Activated CD8-positive, alpha-beta memory T cell treated with anti-CD3 and anti-CD28 coated beads, Interleukin-2, amount 50 U/mL, for 48 hours (primary cell): ENCODE measurements around the gene MEGF11.
"Not testable (repeated sequence)": the region's sequence is repeated elsewhere in the genome, so short reads cannot be mapped to it uniquely, and the experiment has no call there.

Experiments
- DNase-seq: peaks from one replicate; pipeline ENCODE4 v3.0.0-alpha.2; 2020

The MEGF11 gene

GRCh38 chr15:65906396-65906795, 347.2 kb downstream of the MEGF11 start:
- DNase-seq: no peak

DNA sequence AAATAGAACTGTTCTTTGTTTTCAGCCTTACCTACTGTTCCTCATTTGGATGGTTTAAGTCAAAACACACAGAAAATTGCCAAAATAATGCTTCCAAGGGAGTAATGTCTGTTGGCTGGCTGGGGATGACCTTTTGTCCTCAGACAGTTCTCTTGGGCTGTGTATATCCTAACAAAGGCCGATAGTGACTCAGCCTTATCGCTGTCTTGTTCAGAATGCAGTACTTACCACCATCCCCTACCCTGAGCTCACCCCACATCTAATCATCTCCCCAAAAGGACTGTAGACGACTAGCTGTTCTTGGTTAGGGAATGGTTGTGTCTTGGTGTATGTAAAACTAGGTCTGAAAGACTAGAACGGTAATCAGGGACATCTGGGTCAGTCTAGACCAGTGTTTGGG, 349.2 kb downstream of the MEGF11 start:
- no peak for DNase-seq

GRCh38 chr15:65903296-65904073, 350.1 kb downstream of the MEGF11 start:
- DNase-seq: no peak

DNA sequence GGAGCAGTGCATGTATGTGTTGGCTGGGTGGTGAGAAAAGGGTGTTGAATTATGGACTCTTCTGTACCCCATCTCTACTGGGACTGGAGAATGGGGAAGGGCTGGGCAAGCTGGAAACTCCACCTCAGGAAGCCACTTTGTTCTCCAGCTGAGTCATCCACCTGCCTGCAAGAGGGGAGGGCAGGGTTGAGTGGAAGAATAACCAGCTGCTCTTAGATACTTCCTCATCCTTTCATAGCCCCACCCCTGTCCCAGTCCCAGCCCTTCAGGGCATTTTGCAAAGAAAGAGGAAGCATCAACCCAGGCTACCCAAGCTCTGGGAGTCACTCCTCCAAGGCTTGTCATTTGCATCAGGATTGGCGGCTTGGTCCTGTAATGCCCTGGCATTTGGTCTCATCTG, 351.2 kb downstream of the MEGF11 start:
- DNase-seq: no peak

- DNase-seq: no peak
Measured at GRCh38 chr15:65901836-65902235, 351.7 kb downstream of the MEGF11 start.

DNA sequence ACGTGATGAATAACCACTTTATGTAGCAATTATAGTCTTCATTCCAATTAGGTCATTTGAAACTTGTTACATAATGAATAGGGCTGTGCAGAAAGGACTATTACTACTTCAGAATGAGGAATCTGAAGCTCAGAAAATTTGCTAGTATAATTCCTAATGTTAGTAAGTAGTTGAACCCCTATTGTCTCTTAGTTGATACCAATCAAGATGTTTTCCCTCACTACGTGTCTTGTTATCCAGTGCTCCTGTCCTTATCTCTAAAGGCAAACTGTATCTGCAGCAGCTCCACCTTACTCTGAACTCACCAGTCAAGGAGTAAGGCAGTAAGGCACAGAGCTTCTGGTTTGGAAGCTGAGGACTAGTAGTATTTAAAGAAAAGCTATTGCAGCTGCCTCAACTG, 352.2 kb downstream of the MEGF11 start:
- no peak for DNase-seq

GRCh38 chr15:65900488-65900887, 353.1 kb downstream of the MEGF11 start:
- no peak for DNase-seq

GRCh38 chr15:65896236-65896635, 357.3 kb downstream of the MEGF11 start:
- DNase-seq: no peak

GRCh38 chr15:65893060-65893459, 360.5 kb downstream of the MEGF11 start:
- no peak for DNase-seq

- DNase-seq: no peak
Measured at GRCh38 chr15:65888981-65889380, 364.6 kb downstream of the MEGF11 start.

- DNase-seq: no peak
Measured at GRCh38 chr15:65887565-65887964, 366.0 kb downstream of the MEGF11 start.

DNA sequence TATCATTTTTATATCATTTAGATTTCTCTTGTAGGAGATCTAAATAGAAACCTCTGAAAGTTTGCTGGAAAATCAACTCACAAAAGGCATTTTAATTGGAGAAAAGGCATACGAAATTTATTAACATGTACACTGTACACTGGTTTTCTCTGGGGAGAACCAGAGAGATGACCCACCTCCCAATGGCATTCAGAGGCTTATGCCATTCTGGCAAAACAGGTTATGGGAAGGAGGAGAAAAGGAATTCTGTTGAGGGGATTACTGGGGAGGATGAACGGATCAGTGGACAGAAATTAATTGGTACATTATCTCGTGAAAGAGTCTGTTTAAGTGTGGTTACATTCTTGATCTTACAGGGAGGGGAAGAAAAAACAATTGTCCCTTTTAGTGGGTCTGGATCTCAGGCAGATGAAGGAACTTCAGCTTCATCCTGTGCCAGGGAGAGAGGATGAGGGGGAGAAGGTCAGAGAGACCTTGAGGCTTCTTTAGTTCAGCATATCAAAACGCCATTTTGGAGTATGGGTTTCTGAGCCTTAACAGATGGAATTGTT, 367.8 kb downstream of the MEGF11 start:
- no peak for DNase-seq

DNA sequence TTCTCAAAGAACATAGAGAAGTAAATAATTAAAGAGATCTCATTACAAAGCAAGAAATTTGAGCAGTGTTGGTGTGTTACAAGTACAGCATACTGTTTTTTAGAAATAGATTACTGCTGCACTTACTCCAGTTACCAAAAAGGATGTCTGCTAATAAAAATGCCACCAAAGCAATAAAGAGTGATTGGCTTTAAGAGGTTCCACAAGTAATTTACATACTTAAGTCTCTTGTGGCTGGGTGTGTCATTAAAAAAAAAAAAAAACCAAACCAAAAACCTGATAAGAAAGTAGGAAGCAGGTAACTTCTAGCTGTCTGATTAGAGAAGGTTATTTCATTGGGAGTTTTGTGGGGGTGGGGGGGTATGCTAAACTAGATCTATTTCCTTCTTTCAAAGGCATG, 369.0 kb downstream of the MEGF11 start:
- no peak for DNase-seq

GRCh38 chr15:65883571-65883970, 370.0 kb downstream of the MEGF11 start:
- no peak for DNase-seq

- DNase-seq: no peak
Measured at GRCh38 chr15:65881766-65882434, 371.6 kb downstream of the MEGF11 start.

DNA sequence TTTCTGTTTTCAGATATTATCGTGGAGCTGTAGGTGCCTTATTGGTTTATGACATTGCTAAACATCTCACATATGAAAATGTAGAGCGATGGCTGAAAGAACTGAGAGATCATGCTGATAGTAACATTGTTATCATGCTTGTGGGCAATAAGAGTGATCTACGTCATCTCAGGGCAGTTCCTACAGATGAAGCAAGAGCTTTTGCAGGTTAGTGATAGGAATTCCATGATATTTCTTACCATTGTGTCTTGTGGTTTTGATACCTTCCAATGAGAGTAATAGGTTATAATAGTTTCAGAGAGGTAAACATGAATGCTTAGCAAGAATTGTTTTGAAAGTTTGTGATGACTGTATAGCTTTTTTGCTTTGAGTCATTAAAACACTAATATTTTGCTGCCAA, 375.8 kb downstream of the MEGF11 start:
- no peak for DNase-seq

DNA sequence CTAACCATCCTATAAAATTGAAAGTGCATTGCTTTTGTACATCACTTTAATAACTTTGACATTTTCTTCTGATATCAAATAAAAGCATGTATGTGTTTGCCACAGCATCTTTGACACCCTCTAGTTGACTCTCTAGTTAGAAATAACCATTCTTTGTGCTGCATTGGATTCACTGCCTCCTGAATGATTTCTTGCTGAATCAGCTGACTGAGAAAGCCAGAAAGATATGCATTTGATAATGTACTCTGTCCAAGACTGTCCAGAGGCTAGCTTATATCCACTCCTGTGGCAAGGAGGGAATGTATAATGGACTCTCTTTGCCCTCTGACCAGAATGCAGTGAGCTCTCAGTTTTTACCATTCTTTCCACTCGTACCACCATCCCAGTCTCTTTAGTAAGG, 378.1 kb downstream of the MEGF11 start:
- DNase-seq: no peak

GRCh38 chr15:65873256-65873655, 380.3 kb downstream of the MEGF11 start:
- no peak for DNase-seq

GRCh38 chr15:65872596-65872995, 381.0 kb downstream of the MEGF11 start:
- DNase-seq: not testable (repeated sequence)

DNA sequence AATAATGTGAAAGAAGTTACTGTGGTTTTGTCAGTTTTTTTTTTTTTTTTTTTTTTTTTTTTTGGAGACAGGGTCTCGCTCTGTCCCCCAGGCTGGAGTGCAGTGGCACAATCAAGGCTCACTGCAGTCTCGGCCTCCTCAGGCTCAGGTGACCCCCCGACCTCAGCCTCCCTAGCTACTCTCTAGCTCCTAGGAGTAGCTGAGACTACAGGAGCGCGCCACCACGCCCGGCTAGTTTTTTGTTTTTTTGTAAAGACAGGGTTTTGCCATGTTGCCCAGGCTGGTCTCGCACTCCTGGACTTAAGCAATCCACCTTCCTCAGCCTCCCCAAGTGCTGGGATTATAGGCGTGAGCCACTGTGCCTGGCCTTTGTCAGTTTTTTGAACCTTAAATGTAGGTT, 381.7 kb downstream of the MEGF11 start:
- DNase-seq: not testable (repeated sequence)

- no peak for DNase-seq
Measured at GRCh38 chr15:65870889-65871533, 382.5 kb downstream of the MEGF11 start.

- peak; percentile 62 for DNase-seq
Measured at GRCh38 chr15:65869954-65870871, 383.3 kb downstream of the MEGF11 start.
